ENCODE results near the gene TLE4. TPM values are rescaled to one million over a fixed set of nuclear protein-coding genes. Genes with fewer than 3 reads are reported as not detected.

The TLE4 gene
- total and polyA plus RNA-seq, 7 experiments from 2014 or later = 21.0 to 196 (median 102) TPM

DNA sequence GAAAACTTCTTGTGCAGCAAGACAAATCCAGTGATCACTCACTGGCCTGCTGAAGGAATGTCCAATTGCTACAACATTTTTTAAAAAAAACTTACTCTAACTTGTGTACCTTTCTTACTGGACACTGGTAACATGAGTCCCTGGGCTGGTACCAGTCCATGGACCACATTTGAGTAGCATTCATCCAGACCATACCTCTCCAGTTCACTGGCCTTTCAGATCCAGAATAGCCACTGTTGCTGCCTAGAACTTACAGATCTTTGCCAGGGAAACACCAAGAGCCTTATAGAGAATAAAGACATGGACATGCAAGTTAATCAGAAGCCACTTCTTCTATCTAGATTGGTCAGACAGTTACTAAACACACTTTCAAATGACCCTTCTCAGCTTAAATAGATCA, 185.3 kb downstream of the TLE4 start:
- Mint-ChIP-seq H3K9me3 (peaks cover 0 to 10% (median 4%) of the 10 kb centered on the region in 11 donors), H3K27ac (no peak overlapping the region), H3K4me3 (no peak overlapping the region), H3K4me1 (peaks cover 0 to 4% (median 0%) of the 10 kb centered on the region in 7 donors), H3K27me3 (peaks cover 0 to 2% (median 0%) of the 10 kb centered on the region in 5 donors), H3K36me3 (peaks cover 0 to 5% (median 4%) of the 10 kb centered on the region in 5 donors)
- intact Hi-C loops (cut with micrococcal nuclease) = loop anchor here in 1 of 2 donors (5.0 kb wide), 1 partner anchor 125 kb away; no protein-coding TSS in a partner anchor
- Histone ChIP-seq H3K27me3 (ENCODE audit: control insufficient read depth in 2 of 2, insufficient read depth in 2 of 2, low read length in 2 of 2) (no peaks in the 10 kb centered on the region), H3K4me1 (ENCODE audit: control insufficient read depth in 2 of 2, insufficient read depth in 2 of 2, low read length in 2 of 2) (no peaks in the 10 kb centered on the region), H3K36me3 (ENCODE audit: control insufficient read depth in 2 of 3, insufficient read depth in 3 of 3, low read length in 3 of 3) (no peaks in the 10 kb centered on the region), H3K9me3 (ENCODE audit: control insufficient read depth in 2 of 3, low read length in 3 of 3) (no peaks in the 10 kb centered on the region), H3K4me3 (ENCODE audit: low read length) (no peak overlapping the region), H3K27ac (ENCODE audit: low read depth, low read length) (no peak overlapping the region)
- CTCF ChIA-PET = interaction anchor here (1.0 to 1.3 kb wide), 3 partner anchors 15 to 187 kb away, joined by 3 to 4 read pairs (median 3); no protein-coding TSS in a partner anchor
- DNase-seq = no peak
- no peak for ATAC-seq
- POLR2A ChIA-PET = no interaction called here

GRCh38 chr9:79757881-79758669, 186.3 kb downstream of the TLE4 start:
- Histone ChIP-seq H3K9me3 (ENCODE audit: control insufficient read depth in 2 of 3, low read length in 3 of 3) (no peaks in the 10 kb centered on the region), H3K36me3 (ENCODE audit: control insufficient read depth in 2 of 3, insufficient read depth in 3 of 3, low read length in 3 of 3) (no peaks in the 10 kb centered on the region), H3K27me3 (ENCODE audit: control insufficient read depth in 2 of 2, insufficient read depth in 2 of 2, low read length in 2 of 2) (no peaks in the 10 kb centered on the region), H3K4me1 (ENCODE audit: control insufficient read depth in 2 of 2, insufficient read depth in 2 of 2, low read length in 2 of 2) (no peaks in the 10 kb centered on the region), H3K4me3 (ENCODE audit: low read length) (no peak overlapping the region), H3K27ac (ENCODE audit: low read depth, low read length) (no peak overlapping the region)
- peaks cover 0 to 3% (median 2%) of the 10 kb centered on the region in 11 donors for H3K9me3 Mint-ChIP-seq
- ChIA-PET CTCF (interaction anchor here (1.3 kb wide), 2 partner anchors 16 to 17 kb away, joined by 3 to 4 read pairs; no protein-coding TSS in a partner anchor), POLR2A (no interaction called here)
- intact Hi-C loops (cut with micrococcal nuclease) = loop anchor here in 1 of 2 donors (1.0 to 5.0 kb wide), 3 partner anchors 124 to 417 kb away; no protein-coding TSS in a partner anchor
- peaks cover 0 to 2% (median 0%) of the 10 kb centered on the region in 5 donors for H3K27me3 Mint-ChIP-seq
- H3K36me3 Mint-ChIP-seq = peaks cover 0 to 3% (median 2%) of the 10 kb centered on the region in 5 donors
- no peak overlapping the region for H3K27ac Mint-ChIP-seq
- H3K4me3 Mint-ChIP-seq = no peak overlapping the region
- no peak for ATAC-seq
- peak in 2 of 9 donors; percentile 3 to 11 for DNase-seq
- H3K4me1 Mint-ChIP-seq = peaks cover 0 to 4% (median 0%) of the 10 kb centered on the region in 7 donors

- no peak for ATAC-seq
- no peak overlapping the region for H3K4me3 ChIP-seq (ENCODE audit: low read length)
- peaks cover 0 to 2% (median 0%) of the 10 kb centered on the region in 11 donors for H3K9me3 Mint-ChIP-seq
Measured at GRCh38 chr9:79759460-79759859, 187.7 kb downstream of the TLE4 start.

GRCh38 chr9:79762070-79762469, 190.3 kb downstream of the TLE4 start:
- H3K27me3 Mint-ChIP-seq = peaks cover 0 to 2% (median 0%) of the 10 kb centered on the region in 5 donors
- H3K36me3 Mint-ChIP-seq = no peaks in the 10 kb centered on the region
- H3K27me3 ChIP-seq (ENCODE audit: control insufficient read depth in 2 of 2, insufficient read depth in 2 of 2, low read length in 2 of 2) = no peaks in the 10 kb centered on the region
- no peaks in the 10 kb centered on the region for H3K36me3 ChIP-seq (ENCODE audit: control insufficient read depth in 2 of 3, insufficient read depth in 3 of 3, low read length in 3 of 3)
- DNase-seq (no peak), ATAC-seq (no peak)
- H3K4me1 Mint-ChIP-seq = peaks cover 0 to 4% (median 0%) of the 10 kb centered on the region in 7 donors
- no peak overlapping the region for H3K27ac ChIP-seq (ENCODE audit: low read depth, low read length)
- intact Hi-C loops (cut with micrococcal nuclease) = no loop called here
- H3K4me1 ChIP-seq (ENCODE audit: control insufficient read depth in 2 of 2, insufficient read depth in 2 of 2, low read length in 2 of 2) = no peaks in the 10 kb centered on the region
- CTCF ChIA-PET = no interaction called here
- peaks cover 0 to 2% (median 0%) of the 10 kb centered on the region in 11 donors for H3K9me3 Mint-ChIP-seq
- peak overlapping the region in 1 of 9 donors; percentile 35 for H3K27ac Mint-ChIP-seq
- H3K4me3 ChIP-seq (ENCODE audit: low read length) = no peak overlapping the region
- POLR2A ChIA-PET = no interaction called here
- H3K9me3 ChIP-seq (ENCODE audit: control insufficient read depth in 2 of 3, low read length in 3 of 3) = no peaks in the 10 kb centered on the region
- H3K4me3 Mint-ChIP-seq = no peak overlapping the region

More at GRCh38 chr9:79759460-79759859, 187.7 kb downstream of the TLE4 start:
- intact Hi-C loops (cut with micrococcal nuclease) = loop anchor here in 1 of 2 donors (5.0 kb wide), 1 partner anchor 123 kb away; no protein-coding TSS in a partner anchor
- ChIA-PET POLR2A (no interaction called here), CTCF (no interaction called here)
- H3K27me3 ChIP-seq (ENCODE audit: control insufficient read depth in 2 of 2, insufficient read depth in 2 of 2, low read length in 2 of 2) = no peaks in the 10 kb centered on the region
- no peaks in the 10 kb centered on the region for H3K9me3 ChIP-seq (ENCODE audit: control insufficient read depth in 2 of 3, low read length in 3 of 3)
- H3K4me1 ChIP-seq (ENCODE audit: control insufficient read depth in 2 of 2, insufficient read depth in 2 of 2, low read length in 2 of 2) = no peaks in the 10 kb centered on the region
- H3K4me1 Mint-ChIP-seq = peaks cover 0 to 4% (median 0%) of the 10 kb centered on the region in 7 donors
- H3K27ac Mint-ChIP-seq = peak overlapping the region in 1 of 9 donors; percentile 0
- H3K27ac ChIP-seq (ENCODE audit: low read depth, low read length) = no peak overlapping the region
- no peak overlapping the region for H3K4me3 Mint-ChIP-seq
- H3K27me3 Mint-ChIP-seq = peaks cover 0 to 3% (median 0%) of the 10 kb centered on the region in 5 donors
- no peaks in the 10 kb centered on the region for H3K36me3 Mint-ChIP-seq
- DNase-seq = no peak
- H3K36me3 ChIP-seq (ENCODE audit: control insufficient read depth in 2 of 3, insufficient read depth in 3 of 3, low read length in 3 of 3) = no peaks in the 10 kb centered on the region

DNA sequence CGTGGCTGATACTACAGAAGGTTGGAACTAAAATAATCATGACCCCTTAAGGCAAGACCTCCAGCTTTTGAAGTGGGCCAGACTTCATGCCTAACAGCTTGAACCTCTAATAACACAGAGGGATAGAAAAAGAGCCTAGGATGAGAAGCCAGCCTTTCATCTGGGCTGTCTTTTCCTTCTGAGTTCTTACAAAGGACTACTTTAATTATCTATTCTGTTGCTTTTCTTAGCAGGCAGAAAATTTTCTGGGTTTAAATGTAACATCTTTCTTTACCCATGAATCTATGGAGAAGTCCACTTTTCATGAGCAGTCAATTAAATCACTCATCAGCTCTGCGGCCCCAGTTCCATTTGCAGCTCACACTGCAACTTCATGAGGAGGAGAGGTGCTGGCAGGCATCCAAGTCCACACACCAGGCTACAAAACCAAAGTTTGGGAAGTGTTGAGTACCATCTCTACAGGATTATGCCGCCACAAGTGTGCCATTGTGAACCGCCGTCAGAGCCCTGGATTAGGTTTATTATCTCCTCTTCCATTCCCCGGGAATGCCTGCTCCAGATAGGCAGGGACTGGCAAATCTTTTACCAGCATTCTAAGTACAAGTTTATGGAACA, 192.0 kb downstream of the TLE4 start:
- peak overlapping the region in 1 of 9 donors; percentile 17 for H3K27ac Mint-ChIP-seq
- ATAC-seq (no peak), DNase-seq (no peak)
- H3K4me3 ChIP-seq (ENCODE audit: low read length) = no peak overlapping the region
- intact Hi-C loops (cut with micrococcal nuclease) = no loop called here
- no peak overlapping the region for H3K4me3 Mint-ChIP-seq
- no peak overlapping the region for H3K27ac ChIP-seq (ENCODE audit: low read depth, low read length)
- peaks cover 0 to 2% (median 0%) of the 10 kb centered on the region in 11 donors for H3K9me3 Mint-ChIP-seq
- H3K4me1 ChIP-seq (ENCODE audit: control insufficient read depth in 2 of 2, insufficient read depth in 2 of 2, low read length in 2 of 2) = no peaks in the 10 kb centered on the region
- H3K4me1 Mint-ChIP-seq = no peaks in the 10 kb centered on the region
- H3K9me3 ChIP-seq (ENCODE audit: control insufficient read depth in 2 of 3, low read length in 3 of 3) = no peaks in the 10 kb centered on the region
- ChIA-PET POLR2A (no interaction called here), CTCF (no interaction called here)
- no peaks in the 10 kb centered on the region for H3K36me3 Mint-ChIP-seq
- H3K36me3 ChIP-seq (ENCODE audit: control insufficient read depth in 2 of 3, insufficient read depth in 3 of 3, low read length in 3 of 3) = no peaks in the 10 kb centered on the region
- peaks cover 0 to 3% (median 0%) of the 10 kb centered on the region in 5 donors for H3K27me3 Mint-ChIP-seq
- no peaks in the 10 kb centered on the region for H3K27me3 ChIP-seq (ENCODE audit: control insufficient read depth in 2 of 2, insufficient read depth in 2 of 2, low read length in 2 of 2)

DNA sequence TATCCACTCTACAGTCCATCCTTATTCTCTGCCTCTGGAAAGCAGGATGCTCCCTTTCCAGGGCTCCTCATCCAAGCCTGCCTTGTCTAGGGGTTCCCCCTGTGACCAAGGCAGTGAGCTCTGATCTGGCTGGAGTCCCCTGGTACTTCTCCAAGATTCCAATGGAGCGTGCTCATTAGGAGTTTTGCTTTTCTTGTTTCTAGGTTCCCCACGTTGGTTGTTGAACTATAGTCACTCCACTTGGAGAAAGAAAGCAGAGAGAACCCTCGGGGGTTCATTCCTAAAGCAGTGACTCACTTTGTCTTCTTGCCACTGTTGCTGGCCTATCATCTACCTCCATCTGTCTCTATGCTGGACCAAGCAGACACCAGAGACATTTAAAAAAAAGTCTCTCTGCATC, 192.6 kb downstream of the TLE4 start:
- H3K4me1 Mint-ChIP-seq = no peaks in the 10 kb centered on the region
- H3K36me3 Mint-ChIP-seq = no peaks in the 10 kb centered on the region
- no peak overlapping the region for H3K4me3 Mint-ChIP-seq
- CTCF ChIA-PET = no interaction called here
- POLR2A ChIA-PET = no interaction called here
- H3K4me3 ChIP-seq (ENCODE audit: low read length) = no peak overlapping the region
- peaks cover 0 to 3% (median 2%) of the 10 kb centered on the region in 5 donors for H3K27me3 Mint-ChIP-seq
- intact Hi-C loops (cut with micrococcal nuclease) = no loop called here
- H3K4me1 ChIP-seq (ENCODE audit: control insufficient read depth in 2 of 2, insufficient read depth in 2 of 2, low read length in 2 of 2) = no peaks in the 10 kb centered on the region
- DNase-seq = no peak
- no peak overlapping the region for H3K27ac ChIP-seq (ENCODE audit: low read depth, low read length)
- no peaks in the 10 kb centered on the region for H3K27me3 ChIP-seq (ENCODE audit: control insufficient read depth in 2 of 2, insufficient read depth in 2 of 2, low read length in 2 of 2)
- no peak for ATAC-seq
- no peak overlapping the region for H3K27ac Mint-ChIP-seq
- H3K9me3 Mint-ChIP-seq = peaks cover 0 to 2% (median 0%) of the 10 kb centered on the region in 11 donors
- no peaks in the 10 kb centered on the region for H3K9me3 ChIP-seq (ENCODE audit: control insufficient read depth in 2 of 3, low read length in 3 of 3)
- H3K36me3 ChIP-seq (ENCODE audit: control insufficient read depth in 2 of 3, insufficient read depth in 3 of 3, low read length in 3 of 3) = no peaks in the 10 kb centered on the region

Data from naive thymus-derived CD4-positive, alpha-beta T cell (primary cell).